Neural progenitor cell (in vitro differentiated cells): Measurements from ENCODE around the gene PPP6R3. TPM values are rescaled to one million over a fixed set of nuclear protein-coding genes. Genes with fewer than 3 reads are reported as not detected.

Experiments
- DNase-seq: peaks from one replicate; pipeline ENCODE4 v3.0.0-alpha.2; 2016; ENCODE audit warnings: low spot score
- H2AFZ ChIP-seq: fragments of 200-600 bp; sonication (generic); replicated peaks from 2 replicates; pipeline ENCODE4 v1.6.1; 2016; ENCODE audit warnings: antibody characterized with exemption
- H3F3A ChIP-seq: fragments of 200-600 bp; sonication (generic); 2 replicates; pipeline ENCODE4 v1.6.1; 2016; ENCODE audit warnings: antibody characterized with exemption, low read depth
- H3K27ac ChIP-seq: fragments of 200-600 bp; sonication (generic); 2 replicates; pipeline ENCODE4 v1.5.1; 2016; ENCODE audit warnings: mild to moderate bottlenecking
- H3K27me3 ChIP-seq: fragments of 200-600 bp; sonication (generic); 2 replicates; pipeline ENCODE4 v1.6.1; 2016; ENCODE audit warnings: mild to moderate bottlenecking, moderate library complexity
- H3K36me3 ChIP-seq: fragments of 200-600 bp; sonication (generic); 2 replicates; pipeline ENCODE4 v1.5.1; 2016
- H3K4me1 ChIP-seq: fragments of 200-600 bp; sonication (generic); 2 replicates; pipeline ENCODE4 v1.6.1; 2016; ENCODE audit warnings: mixed run types
- H3K4me2 ChIP-seq: fragments of 200-600 bp; sonication (generic); 2 replicates; pipeline ENCODE4 v1.6.1; 2016
- H3K4me3 ChIP-seq: fragments of 200-600 bp; sonication (generic); 2 replicates; pipeline ENCODE4 v1.5.1; 2016
- H3K79me2 ChIP-seq: fragments of 200-600 bp; sonication (generic); 2 replicates; pipeline ENCODE4 v1.6.1; 2016; ENCODE audit warnings: low read depth
- H3K9ac ChIP-seq: fragments of 200-600 bp; sonication (generic); 2 replicates; pipeline ENCODE4 v1.6.1; 2016
- H3K9me3 ChIP-seq: fragments of 200-600 bp; sonication (generic); 2 replicates; pipeline ENCODE4 v1.5.1; 2016; ENCODE audit warnings: low read depth
- H4K20me1 ChIP-seq: fragments of 200-600 bp; sonication (generic); 2 replicates; pipeline ENCODE4 v1.6.1; 2016; ENCODE audit warnings: low read depth
- H3K27ac Mint-ChIP-seq: 3 replicates; pipeline ENCODE4 v1.8.0; 2021; ENCODE audit warnings: mixed read lengths
- H3K27me3 Mint-ChIP-seq: 2 replicates; pipeline ENCODE4 v1.8.0; 2022; ENCODE audit warnings: low read depth, mild to moderate bottlenecking, inconsistent platforms, moderate library complexity, mixed read lengths; ENCODE audit not compliant: insufficient read depth
- H3K36me3 Mint-ChIP-seq: 3 replicates; pipeline ENCODE4 v1.8.0; 2021; ENCODE audit warnings: mixed read lengths
- H3K4me1 Mint-ChIP-seq: 3 replicates; pipeline ENCODE4 v1.8.0; 2021; ENCODE audit warnings: mixed read lengths
- H3K4me3 Mint-ChIP-seq: 3 replicates; pipeline ENCODE4 v1.8.0; 2021; ENCODE audit warnings: mild to moderate bottlenecking, moderate library complexity, mixed read lengths
- H3K9me3 Mint-ChIP-seq: 3 replicates; pipeline ENCODE4 v1.8.0; 2020; ENCODE audit warnings: mixed read lengths
- EZH2 ChIP-seq: fragments of 200-600 bp; sonication (generic); IDR thresholded peaks from 2 replicates; pipeline ENCODE4 v1.6.1; 2017; ENCODE audit warnings: antibody characterized with exemption, mild to moderate bottlenecking, moderate library complexity
- EZH2phosphoT487 ChIP-seq: fragments of 200-600 bp; sonication (generic); IDR thresholded peaks from 2 replicates; pipeline ENCODE4 v1.6.1; 2017; ENCODE audit warnings: antibody characterized with exemption
- total RNA-seq: library from RNA; depleted of rRNA; stranded (reverse); fragments of >200 nt; gene quantifications from 2 replicates; pipeline ENCODE4 v1.2.3, GENCODE V29; 2015; ENCODE audit warnings: low replicate concordance
- TF ChIP-seq, protein P1 (sequence below): fragments of 200-600 bp; sonication (generic); IDR thresholded peaks from 2 replicates; pipeline ENCODE4 v1.5.1; 2017; ENCODE audit warnings: antibody characterized with exemption, mild to moderate bottlenecking

The PPP6R3 gene
- total RNA-seq, 1 donor from 2014 or later: 197 TPM

DNA sequence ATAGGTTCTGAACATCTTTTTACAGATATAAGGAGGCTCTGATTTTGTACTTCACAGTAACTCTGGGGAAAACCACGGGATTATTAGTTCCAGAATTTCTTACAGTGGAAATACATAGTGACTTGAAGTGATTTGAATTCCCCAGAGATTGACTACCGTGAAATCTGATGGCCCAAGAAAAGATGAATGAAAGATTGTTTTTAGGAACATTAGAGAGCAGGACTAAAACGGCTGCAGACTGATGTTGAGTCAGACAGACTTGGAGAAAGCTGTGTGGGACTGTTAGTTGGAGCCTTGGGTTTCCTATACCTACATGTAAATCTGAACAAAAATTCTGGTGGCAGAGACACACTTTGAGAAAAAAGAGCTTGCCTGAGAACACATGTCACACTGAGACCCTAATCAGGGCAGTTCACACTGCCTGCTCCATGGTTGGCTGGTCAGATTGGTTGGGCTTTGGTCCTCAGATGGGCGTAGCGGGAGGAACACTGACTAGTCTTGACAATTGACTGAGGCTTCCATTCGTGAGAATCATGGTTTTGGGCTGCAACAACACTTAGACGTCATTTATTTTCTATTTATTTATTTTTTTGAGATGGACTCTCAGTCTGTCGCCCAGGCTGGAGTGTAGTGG lies 6.8 kb downstream of the PPP6R3 start:
- H3K36me3 Mint-ChIP-seq: peaks cover 64% of the 10 kb centered on the region
- no peaks in the 10 kb centered on the region for H3K9me3 ChIP-seq
- peaks cover 11% of the 10 kb centered on the region for H3K4me1 Mint-ChIP-seq
- no peak overlapping the region for H3K27ac Mint-ChIP-seq
- peaks cover 86% of the 10 kb centered on the region for H4K20me1 ChIP-seq
- TF ChIP-seq, protein P1, sequence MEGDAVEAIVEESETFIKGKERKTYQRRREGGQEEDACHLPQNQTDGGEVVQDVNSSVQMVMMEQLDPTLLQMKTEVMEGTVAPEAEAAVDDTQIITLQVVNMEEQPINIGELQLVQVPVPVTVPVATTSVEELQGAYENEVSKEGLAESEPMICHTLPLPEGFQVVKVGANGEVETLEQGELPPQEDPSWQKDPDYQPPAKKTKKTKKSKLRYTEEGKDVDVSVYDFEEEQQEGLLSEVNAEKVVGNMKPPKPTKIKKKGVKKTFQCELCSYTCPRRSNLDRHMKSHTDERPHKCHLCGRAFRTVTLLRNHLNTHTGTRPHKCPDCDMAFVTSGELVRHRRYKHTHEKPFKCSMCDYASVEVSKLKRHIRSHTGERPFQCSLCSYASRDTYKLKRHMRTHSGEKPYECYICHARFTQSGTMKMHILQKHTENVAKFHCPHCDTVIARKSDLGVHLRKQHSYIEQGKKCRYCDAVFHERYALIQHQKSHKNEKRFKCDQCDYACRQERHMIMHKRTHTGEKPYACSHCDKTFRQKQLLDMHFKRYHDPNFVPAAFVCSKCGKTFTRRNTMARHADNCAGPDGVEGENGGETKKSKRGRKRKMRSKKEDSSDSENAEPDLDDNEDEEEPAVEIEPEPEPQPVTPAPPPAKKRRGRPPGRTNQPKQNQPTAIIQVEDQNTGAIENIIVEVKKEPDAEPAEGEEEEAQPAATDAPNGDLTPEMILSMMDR: no peak
- TF ChIP-seq EZH2 (no peak), EZH2phosphoT487 (no peak)
- no peaks in the 10 kb centered on the region for H3K27me3 Mint-ChIP-seq
- H3K9me3 Mint-ChIP-seq: peaks cover 62% of the 10 kb centered on the region
- no peak overlapping the region for H3K4me3 Mint-ChIP-seq
- no peaks in the 10 kb centered on the region for H3F3A ChIP-seq
- no peak overlapping the region for H3K4me2 ChIP-seq
- H3K36me3 ChIP-seq: no peaks in the 10 kb centered on the region
- DNase-seq: no peak
- no peaks in the 10 kb centered on the region for H3K27me3 ChIP-seq
- peak overlapping the region; percentile 20 for H3K27ac ChIP-seq
- peaks cover 37% of the 10 kb centered on the region for H3K4me1 ChIP-seq
- H3K9ac ChIP-seq: no peak overlapping the region
- no peak overlapping the region for H2AFZ ChIP-seq
- peaks cover 100% of the 10 kb centered on the region for H3K79me2 ChIP-seq
- H3K4me3 ChIP-seq: no peak overlapping the region

DNA sequence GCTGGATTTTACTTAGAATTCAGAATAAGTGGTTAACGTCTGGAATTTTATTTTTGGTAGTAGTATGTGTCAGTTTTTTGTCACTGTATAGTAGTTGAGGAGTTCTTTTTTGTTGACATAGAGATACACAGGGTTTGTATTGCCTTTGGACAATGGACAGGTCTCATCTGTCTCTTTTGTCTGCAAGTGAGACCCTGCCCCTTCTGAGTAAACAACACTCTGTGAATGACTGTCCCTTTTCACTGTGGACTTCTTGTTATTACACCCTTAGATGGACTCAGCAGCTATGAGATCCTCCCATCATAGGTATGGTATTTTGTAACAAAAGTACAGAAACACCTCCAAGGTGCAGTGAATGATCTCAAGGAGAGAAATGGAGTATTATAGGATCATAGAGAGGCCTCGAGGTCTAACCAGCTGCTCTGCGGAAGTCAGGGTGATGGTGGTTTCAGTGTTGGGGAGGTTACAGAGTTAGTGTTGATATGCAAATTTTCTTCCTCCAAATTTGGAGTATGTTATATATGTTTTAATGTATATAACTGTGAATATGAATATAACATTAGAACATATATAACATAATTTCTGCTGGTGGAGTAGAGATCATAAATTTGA lies 7.8 kb downstream of the PPP6R3 start:
- H3K9me3 ChIP-seq: no peaks in the 10 kb centered on the region
- no peak overlapping the region for H2AFZ ChIP-seq
- H3F3A ChIP-seq: no peaks in the 10 kb centered on the region
- DNase-seq: no peak
- Mint-ChIP-seq H3K36me3 (peaks cover 70% of the 10 kb centered on the region), H3K4me1 (peaks cover 5% of the 10 kb centered on the region), H3K27ac (no peak overlapping the region), H3K9me3 (peaks cover 72% of the 10 kb centered on the region), H3K4me3 (no peak overlapping the region), H3K27me3 (no peaks in the 10 kb centered on the region)
- H3K4me1 ChIP-seq: peaks cover 32% of the 10 kb centered on the region
- H3K4me3 ChIP-seq: no peak overlapping the region
- no peaks in the 10 kb centered on the region for H3K27me3 ChIP-seq
- H3K79me2 ChIP-seq: peaks cover 100% of the 10 kb centered on the region
- no peak overlapping the region for H3K27ac ChIP-seq
- H3K9ac ChIP-seq: no peak overlapping the region
- H3K36me3 ChIP-seq: no peaks in the 10 kb centered on the region
- H3K4me2 ChIP-seq: peak overlapping the region; percentile 32
- H4K20me1 ChIP-seq: peaks cover 76% of the 10 kb centered on the region
- no peak for TF ChIP-seq EZH2phosphoT487
- no peak for TF ChIP-seq EZH2
- TF ChIP-seq, protein P1: no peak

DNA sequence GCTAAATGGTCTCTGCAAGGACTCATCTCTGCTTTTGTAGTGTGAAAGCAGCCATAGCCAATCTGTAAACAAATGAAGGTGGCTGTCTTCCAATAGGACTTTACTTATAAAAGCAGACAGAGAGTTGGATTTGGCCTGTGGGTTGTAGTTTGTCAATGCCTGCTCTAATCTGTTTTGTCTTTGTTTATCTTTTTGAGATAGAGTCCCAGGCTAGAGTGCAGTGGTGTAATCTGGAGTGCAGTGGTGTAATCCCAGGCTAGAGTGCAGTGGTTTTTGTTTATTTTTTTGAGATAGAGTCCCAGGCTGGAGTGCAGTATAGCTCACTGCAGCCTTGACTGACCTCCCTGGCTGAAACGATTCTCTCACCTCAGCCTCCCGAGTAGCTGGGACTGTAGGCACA lies 8.6 kb downstream of the PPP6R3 start:
- TF ChIP-seq, protein P1: no peak
- TF ChIP-seq EZH2phosphoT487 (no peak), EZH2 (no peak)
- no peaks in the 10 kb centered on the region for H3K27me3 Mint-ChIP-seq
- Histone ChIP-seq H2AFZ (no peak overlapping the region), H4K20me1 (peaks cover 68% of the 10 kb centered on the region), H3K27ac (no peak overlapping the region), H3K4me3 (no peak overlapping the region), H3K4me2 (peak overlapping the region; percentile 32), H3K9ac (no peak overlapping the region), H3K9me3 (no peaks in the 10 kb centered on the region), H3K36me3 (no peaks in the 10 kb centered on the region), H3K27me3 (no peaks in the 10 kb centered on the region), H3K79me2 (peaks cover 100% of the 10 kb centered on the region), H3K4me1 (peaks cover 32% of the 10 kb centered on the region), H3F3A (no peaks in the 10 kb centered on the region)
- H3K4me1 Mint-ChIP-seq: no peaks in the 10 kb centered on the region
- H3K9me3 Mint-ChIP-seq: peaks cover 79% of the 10 kb centered on the region
- H3K4me3 Mint-ChIP-seq: no peak overlapping the region
- no peak overlapping the region for H3K27ac Mint-ChIP-seq
- DNase-seq: no peak
- H3K36me3 Mint-ChIP-seq: peaks cover 77% of the 10 kb centered on the region
